Measurements from ENCODE around the gene PROM2. TPM values are rescaled to one million over a fixed set of nuclear protein-coding genes. Genes with fewer than 3 reads are reported as not detected.

PROM2 gene
- total RNA-seq, 1 donor from 2014 or later = 0.93 TPM

DNA sequence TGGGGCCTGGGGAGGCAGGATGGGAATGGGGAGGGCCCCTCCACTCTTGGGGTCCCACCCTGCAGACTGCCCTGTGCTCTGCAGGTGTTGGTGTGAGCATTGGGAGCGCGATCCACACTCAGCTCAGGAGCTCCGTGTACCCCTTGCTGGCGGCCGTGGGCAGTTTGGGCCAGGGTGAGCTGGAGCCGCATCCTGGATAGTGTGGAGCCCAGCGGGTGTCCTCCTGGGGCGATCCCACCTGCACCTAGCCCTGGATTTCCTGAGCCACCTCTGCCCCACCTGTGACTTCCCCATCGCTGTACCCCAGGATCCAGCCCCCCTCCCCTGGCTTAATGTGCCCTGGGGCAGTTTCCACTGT is 2.6 kb downstream of the PROM2 start:
- Mint-ChIP-seq H3K27me3 (ENCODE audit: low read depth, unreplicated experiment) (peaks cover 1% of the 10 kb centered on the region), H3K9me3 (ENCODE audit: unreplicated experiment) (peaks cover 2% of the 10 kb centered on the region), H3K27ac (ENCODE audit: unreplicated experiment) (no peak overlapping the region), H3K36me3 (ENCODE audit: low read depth, unreplicated experiment) (no peaks in the 10 kb centered on the region), H3K4me3 (ENCODE audit: unreplicated experiment) (no peak overlapping the region), H3K4me1 (ENCODE audit: low read depth, unreplicated experiment) (peaks cover 6% of the 10 kb centered on the region)
- no peak for TF ChIP-seq EZH2 (IDR thresholded peaks at IDR 0.05; ENCODE audit: insufficient read depth, low read length)
- no peak for TF ChIP-seq CTCF (IDR thresholded peaks at IDR 0.05; ENCODE audit: insufficient read depth, low read depth, low read length)
- no peak overlapping the region for H3K4me3 ChIP-seq (ENCODE audit: insufficient read depth, low read depth, low read length)
- no peak overlapping the region for H3K27ac ChIP-seq (ENCODE audit: low read depth, low read length)
- peaks cover 13% of the 10 kb centered on the region for H3K4me1 ChIP-seq (ENCODE audit: insufficient read depth, low read length)
- no peaks in the 10 kb centered on the region for H4K20me1 ChIP-seq (ENCODE audit: insufficient read depth, low read length)
- no peaks in the 10 kb centered on the region for H3K9me3 ChIP-seq (ENCODE audit: insufficient read depth, low read depth, low read length)
- H3K79me2 ChIP-seq (ENCODE audit: insufficient read depth, low read length) = no peaks in the 10 kb centered on the region
- no peak overlapping the region for H3K9ac ChIP-seq (ENCODE audit: low read length)
- DNase-seq (ENCODE audit: low read depth) (no peak), FAIRE-seq (no peak)
- no peak overlapping the region for H3K4me2 ChIP-seq (ENCODE audit: low read length)
- H2AFZ ChIP-seq (ENCODE audit: low read depth, low read length) = no peak overlapping the region
- no peaks in the 10 kb centered on the region for H3K27me3 ChIP-seq (ENCODE audit: insufficient read depth, low read length)
- H3K36me3 ChIP-seq (ENCODE audit: insufficient read depth, low read length) = no peaks in the 10 kb centered on the region

DNA sequence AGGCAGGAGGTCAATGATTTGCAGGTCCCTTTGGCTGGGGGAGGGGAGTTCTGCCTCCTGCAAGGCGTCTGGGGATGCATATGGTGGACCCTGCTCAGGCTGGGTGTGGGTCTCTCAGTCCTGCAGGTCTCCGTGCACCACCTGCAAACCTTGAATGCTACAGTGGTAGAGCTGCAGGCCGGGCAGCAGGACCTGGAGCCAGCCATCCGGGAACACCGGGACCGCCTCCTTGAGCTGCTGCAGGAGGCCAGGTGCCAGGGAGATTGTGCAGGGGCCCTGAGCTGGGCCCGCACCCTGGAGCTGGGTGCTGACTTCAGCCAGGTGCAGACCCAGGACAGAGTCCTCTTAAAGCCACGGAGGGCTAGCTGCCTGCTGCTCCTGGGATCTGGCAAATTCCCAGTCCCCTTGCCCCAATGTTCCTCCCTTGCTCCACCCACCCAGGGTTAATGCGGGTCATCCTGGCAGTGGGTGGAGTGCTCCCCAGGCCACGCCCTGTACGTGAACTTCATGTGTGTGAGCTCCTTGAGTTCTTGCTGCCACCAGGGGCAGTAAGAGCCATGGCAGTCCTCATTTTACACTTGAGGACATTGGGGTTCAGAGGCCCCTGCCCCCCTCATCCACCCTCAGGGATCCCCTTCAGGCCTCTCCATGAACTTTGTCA is 3.1 kb downstream of the PROM2 start:
- H2AFZ ChIP-seq (ENCODE audit: low read depth, low read length) = no peak overlapping the region
- no peak overlapping the region for H3K4me3 ChIP-seq (ENCODE audit: insufficient read depth, low read depth, low read length)
- H3K36me3 ChIP-seq (ENCODE audit: insufficient read depth, low read length) = no peaks in the 10 kb centered on the region
- Mint-ChIP-seq H3K4me3 (ENCODE audit: unreplicated experiment) (no peak overlapping the region), H3K27me3 (ENCODE audit: low read depth, unreplicated experiment) (peaks cover 3% of the 10 kb centered on the region), H3K27ac (ENCODE audit: unreplicated experiment) (no peak overlapping the region), H3K4me1 (ENCODE audit: low read depth, unreplicated experiment) (peaks cover 6% of the 10 kb centered on the region), H3K36me3 (ENCODE audit: low read depth, unreplicated experiment) (no peaks in the 10 kb centered on the region), H3K9me3 (ENCODE audit: unreplicated experiment) (peaks cover 2% of the 10 kb centered on the region)
- peak overlapping the region; percentile 22 for H3K4me2 ChIP-seq (ENCODE audit: low read length)
- no peaks in the 10 kb centered on the region for H3K9me3 ChIP-seq (ENCODE audit: insufficient read depth, low read depth, low read length)
- DNase-seq (ENCODE audit: low read depth) = no peak
- no peak for FAIRE-seq
- H3K27ac ChIP-seq (ENCODE audit: low read depth, low read length) = no peak overlapping the region
- H3K27me3 ChIP-seq (ENCODE audit: insufficient read depth, low read length) = no peaks in the 10 kb centered on the region
- no peaks in the 10 kb centered on the region for H4K20me1 ChIP-seq (ENCODE audit: insufficient read depth, low read length)
- no peak overlapping the region for H3K9ac ChIP-seq (ENCODE audit: low read length)
- no peaks in the 10 kb centered on the region for H3K79me2 ChIP-seq (ENCODE audit: insufficient read depth, low read length)
- TF ChIP-seq EZH2 (IDR thresholded peaks at IDR 0.05; ENCODE audit: insufficient read depth, low read length) = no peak
- TF ChIP-seq CTCF (IDR thresholded peaks at IDR 0.05; ENCODE audit: insufficient read depth, low read depth, low read length) = no peak
- peaks cover 13% of the 10 kb centered on the region for H3K4me1 ChIP-seq (ENCODE audit: insufficient read depth, low read length)

DNA sequence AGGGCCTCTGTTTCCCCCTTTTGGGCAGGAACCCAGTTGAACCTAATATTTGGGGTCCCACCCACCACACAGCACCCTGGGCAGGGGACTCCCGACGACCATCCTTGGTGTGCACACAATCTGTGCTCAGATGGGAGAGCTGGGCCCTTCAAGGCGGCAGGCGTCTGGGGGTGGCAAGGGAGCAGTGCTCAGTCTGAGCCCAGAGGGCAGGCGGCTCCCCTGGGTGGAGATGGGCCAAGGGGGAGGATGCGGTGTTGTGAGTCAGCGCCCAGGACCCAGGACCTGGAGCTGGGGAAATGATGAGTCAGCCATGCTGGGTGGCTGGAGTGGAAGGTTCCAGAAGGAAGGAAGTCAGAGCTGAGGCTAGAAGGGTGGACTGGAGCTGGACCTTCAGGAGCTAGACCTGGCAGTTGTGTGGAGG is 3.8 kb downstream of the PROM2 start:
- H3K79me2 ChIP-seq (ENCODE audit: insufficient read depth, low read length) = no peaks in the 10 kb centered on the region
- no peaks in the 10 kb centered on the region for H3K9me3 ChIP-seq (ENCODE audit: insufficient read depth, low read depth, low read length)
- H3K4me3 ChIP-seq (ENCODE audit: insufficient read depth, low read depth, low read length) = no peak overlapping the region
- Mint-ChIP-seq H3K27ac (ENCODE audit: unreplicated experiment) (no peak overlapping the region), H3K9me3 (ENCODE audit: unreplicated experiment) (peaks cover 2% of the 10 kb centered on the region), H3K27me3 (ENCODE audit: low read depth, unreplicated experiment) (peaks cover 9% of the 10 kb centered on the region), H3K4me3 (ENCODE audit: unreplicated experiment) (no peak overlapping the region), H3K36me3 (ENCODE audit: low read depth, unreplicated experiment) (no peaks in the 10 kb centered on the region), H3K4me1 (ENCODE audit: low read depth, unreplicated experiment) (peaks cover 6% of the 10 kb centered on the region)
- no peak overlapping the region for H3K9ac ChIP-seq (ENCODE audit: low read length)
- no peak overlapping the region for H3K27ac ChIP-seq (ENCODE audit: low read depth, low read length)
- H4K20me1 ChIP-seq (ENCODE audit: insufficient read depth, low read length) = no peaks in the 10 kb centered on the region
- H3K27me3 ChIP-seq (ENCODE audit: insufficient read depth, low read length) = no peaks in the 10 kb centered on the region
- H3K4me1 ChIP-seq (ENCODE audit: insufficient read depth, low read length) = peaks cover 13% of the 10 kb centered on the region
- H3K36me3 ChIP-seq (ENCODE audit: insufficient read depth, low read length) = no peaks in the 10 kb centered on the region
- peak; percentile 81 for DNase-seq (ENCODE audit: low read depth)
- H2AFZ ChIP-seq (ENCODE audit: low read depth, low read length) = peak overlapping the region; percentile 18
- peak overlapping the region; percentile 30 for H3K4me2 ChIP-seq (ENCODE audit: low read length)
- TF ChIP-seq CTCF (IDR thresholded peaks at IDR 0.05; ENCODE audit: insufficient read depth, low read depth, low read length) (no peak), EZH2 (IDR thresholded peaks at IDR 0.05; ENCODE audit: insufficient read depth, low read length) (no peak)
- FAIRE-seq = no peak
